KMS-11 (cell line): Measurements from ENCODE around the gene ACD.

ENCODE experiments used
- H2AFZ ChIP-seq: fragments of 200-600 bp; sonication (generic); 2 replicates; pipeline ENCODE4 v1.6.1; 2016; ENCODE audit warnings: antibody characterized with exemption, mixed run types, low read depth
- H3K27ac ChIP-seq: fragments of 200-600 bp; sonication (generic); 2 replicates; pipeline ENCODE4 v1.6.1; 2016; ENCODE audit warnings: mild to moderate bottlenecking, mixed run types
- H3K27me3 ChIP-seq: fragments of 200-600 bp; sonication (generic); 2 replicates; pipeline ENCODE4 v1.6.1; 2017; ENCODE audit warnings: mild to moderate bottlenecking, low read depth, mixed run types, moderate library complexity; ENCODE audit not compliant: insufficient read depth
- H3K36me3 ChIP-seq: fragments of 200-600 bp; sonication (generic); 2 replicates; pipeline ENCODE4 v1.6.1; 2017; ENCODE audit warnings: mild to moderate bottlenecking, mixed run types; ENCODE audit not compliant: insufficient read depth
- H3K4me1 ChIP-seq: fragments of 200-600 bp; sonication (generic); 2 replicates; pipeline ENCODE4 v1.6.1; 2016; ENCODE audit warnings: mild to moderate bottlenecking, low read depth, mixed run types; ENCODE audit not compliant: poor library complexity, severe bottlenecking
- H3K4me2 ChIP-seq: fragments of 200-600 bp; sonication (generic); 2 replicates; pipeline ENCODE4 v1.7.0; 2016; ENCODE audit warnings: mild to moderate bottlenecking, mixed run types
- H3K4me3 ChIP-seq: fragments of 200-600 bp; sonication (generic); IDR thresholded peaks from 2 replicates; pipeline ENCODE4 v1.6.1; 2017; ENCODE audit warnings: low read depth, low read length, mixed read lengths; ENCODE audit not compliant: insufficient read depth
- H3K79me2 ChIP-seq: fragments of 200-600 bp; sonication (generic); 2 replicates; pipeline ENCODE4 v1.6.1; 2016; ENCODE audit warnings: low read depth, mixed run types; ENCODE audit not compliant: insufficient read depth
- H3K9ac ChIP-seq: fragments of 200-600 bp; sonication (generic); 2 replicates; pipeline ENCODE4 v1.6.1; 2016; ENCODE audit warnings: mild to moderate bottlenecking, mixed run types
- H4K20me1 ChIP-seq: fragments of 200-600 bp; sonication (generic); 2 replicates; pipeline ENCODE4 v1.6.1; 2016; ENCODE audit warnings: mild to moderate bottlenecking, mixed run types; ENCODE audit not compliant: insufficient read depth
- CTCF ChIP-seq: fragments of 200-600 bp; sonication (generic); conservative IDR thresholded peaks from 2 replicates; pipeline ENCODE4 v1.6.1; 2017; ENCODE audit warnings: low read depth, mild to moderate bottlenecking, antibody characterized with exemption, low read length, moderate library complexity, mixed read lengths

Gene ACD

DNA sequence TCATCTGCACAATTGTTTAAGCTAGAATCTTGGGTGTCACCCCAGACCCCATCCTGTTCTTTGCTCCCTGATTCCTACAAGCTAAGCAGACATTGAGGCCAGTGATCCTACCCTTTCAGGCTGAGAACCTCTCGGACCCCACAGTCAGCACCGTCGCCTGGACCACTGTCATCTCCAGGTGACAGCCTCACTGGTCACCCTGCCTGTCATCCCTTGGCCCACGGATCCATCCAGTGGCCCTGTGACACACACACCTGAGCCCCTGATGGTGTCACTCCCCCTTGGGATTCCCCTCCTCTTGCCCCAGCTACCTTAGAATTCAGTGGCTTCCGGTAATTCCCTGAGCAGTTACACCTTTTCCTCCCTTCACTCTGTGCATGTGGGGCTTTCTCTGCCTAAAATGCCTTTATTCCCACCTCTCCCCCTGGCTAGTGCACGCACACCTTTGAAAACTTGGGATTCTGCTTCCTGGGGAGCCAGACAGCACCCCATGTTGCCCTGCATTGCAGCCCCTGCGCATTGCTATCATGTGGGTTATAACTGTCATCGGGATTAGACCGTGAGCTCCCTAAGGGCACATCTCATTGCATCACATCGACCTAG, 9.5 kb upstream of the ACD start:
- no peaks in the 10 kb centered on the region for H3K27me3 ChIP-seq
- H3K36me3 ChIP-seq = no peaks in the 10 kb centered on the region
- no peak overlapping the region for H3K9ac ChIP-seq
- no peaks in the 10 kb centered on the region for H4K20me1 ChIP-seq
- H3K79me2 ChIP-seq = no peaks in the 10 kb centered on the region; the same call in 1 of the 2 replicates
- no peak overlapping the region for H3K4me2 ChIP-seq
- H2AFZ ChIP-seq = no peak overlapping the region
- peaks cover 34% of the 10 kb centered on the region for H3K4me1 ChIP-seq
- TF ChIP-seq CTCF = no peak
- no peak overlapping the region for H3K4me3 ChIP-seq
- H3K27ac ChIP-seq = no peak overlapping the region

GRCh38 chr16:67668495-67669157, 8.6 kb upstream of the ACD start:
- TF ChIP-seq CTCF = peak; percentile 30
- H3K4me2 ChIP-seq = no peak overlapping the region; the same call in 1 of the 2 replicates
- H2AFZ ChIP-seq = no peak overlapping the region
- peaks cover 34% of the 10 kb centered on the region for H3K4me1 ChIP-seq
- no peaks in the 10 kb centered on the region for H4K20me1 ChIP-seq
- no peak overlapping the region for H3K27ac ChIP-seq
- no peak overlapping the region for H3K4me3 ChIP-seq
- no peaks in the 10 kb centered on the region; the same call in 1 of the 2 replicates for H3K79me2 ChIP-seq
- H3K9ac ChIP-seq = no peak overlapping the region
- no peaks in the 10 kb centered on the region for H3K27me3 ChIP-seq
- no peaks in the 10 kb centered on the region for H3K36me3 ChIP-seq

DNA sequence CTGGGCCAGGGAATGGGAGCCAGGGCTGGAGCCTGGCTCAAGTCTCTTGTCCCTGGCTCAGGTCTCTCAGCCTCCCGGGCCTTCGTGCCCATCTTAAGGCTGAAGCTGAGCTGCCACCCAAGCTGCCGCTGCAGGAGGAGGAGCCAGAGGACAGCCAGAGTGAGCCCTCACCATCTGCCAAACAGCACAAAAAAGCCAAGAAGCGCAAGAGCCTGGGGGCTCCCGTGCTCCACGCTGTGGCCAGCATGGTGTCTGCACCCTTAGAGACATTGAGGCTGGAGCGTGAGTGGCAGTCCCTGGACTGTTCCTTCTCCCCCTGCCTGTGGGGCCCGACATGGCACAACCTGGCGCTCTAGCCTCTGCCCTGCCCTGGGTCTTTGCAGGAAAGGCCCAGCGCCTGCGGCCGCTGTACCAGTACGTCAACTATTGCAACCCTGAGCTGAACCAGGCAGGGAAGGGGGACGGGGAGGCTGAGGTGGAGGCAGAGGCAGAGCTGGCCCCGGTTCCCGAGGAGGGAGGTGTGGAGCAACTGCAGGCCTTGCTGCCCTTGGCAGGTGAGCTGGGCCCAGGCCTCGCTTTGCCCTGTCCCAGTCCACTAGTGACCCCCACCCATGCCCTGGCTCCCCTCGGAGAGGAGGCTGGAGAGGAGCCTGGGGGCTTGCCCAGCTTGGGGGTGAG, 7.9 kb upstream of the ACD start:
- peak overlapping the region; percentile 59; the same call in 1 of the 2 replicates for H3K27ac ChIP-seq
- H3K36me3 ChIP-seq = no peaks in the 10 kb centered on the region
- H3K27me3 ChIP-seq = no peaks in the 10 kb centered on the region
- peak overlapping the region; percentile 89; the same call in 1 of the 2 replicates for H2AFZ ChIP-seq
- peak overlapping the region; percentile 90 for H3K4me2 ChIP-seq
- H3K9ac ChIP-seq = no peak overlapping the region; the same call in 1 of the 2 replicates
- no peaks in the 10 kb centered on the region for H4K20me1 ChIP-seq
- TF ChIP-seq CTCF = peak; percentile 70
- H3K4me1 ChIP-seq = peaks cover 31% of the 10 kb centered on the region
- no peaks in the 10 kb centered on the region; the same call in 1 of the 2 replicates for H3K79me2 ChIP-seq
- no peak overlapping the region for H3K4me3 ChIP-seq

GRCh38 chr16:67667453-67667816, 7.4 kb upstream of the ACD start:
- Histone ChIP-seq H2AFZ (peak overlapping the region; percentile 89), H3K79me2 (no peaks in the 10 kb centered on the region; the same call in 1 of the 2 replicates), H4K20me1 (no peaks in the 10 kb centered on the region), H3K9ac (peak overlapping the region; percentile 60; the same call in 1 of the 2 replicates), H3K4me2 (peak overlapping the region; percentile 90), H3K4me3 (no peak overlapping the region), H3K27ac (peak overlapping the region; percentile 59; the same call in 1 of the 2 replicates), H3K36me3 (no peaks in the 10 kb centered on the region), H3K27me3 (no peaks in the 10 kb centered on the region), H3K4me1 (peaks cover 29% of the 10 kb centered on the region)
- no peak for TF ChIP-seq CTCF
